Measurements from ENCODE around the gene DIPK1C.

DNA sequence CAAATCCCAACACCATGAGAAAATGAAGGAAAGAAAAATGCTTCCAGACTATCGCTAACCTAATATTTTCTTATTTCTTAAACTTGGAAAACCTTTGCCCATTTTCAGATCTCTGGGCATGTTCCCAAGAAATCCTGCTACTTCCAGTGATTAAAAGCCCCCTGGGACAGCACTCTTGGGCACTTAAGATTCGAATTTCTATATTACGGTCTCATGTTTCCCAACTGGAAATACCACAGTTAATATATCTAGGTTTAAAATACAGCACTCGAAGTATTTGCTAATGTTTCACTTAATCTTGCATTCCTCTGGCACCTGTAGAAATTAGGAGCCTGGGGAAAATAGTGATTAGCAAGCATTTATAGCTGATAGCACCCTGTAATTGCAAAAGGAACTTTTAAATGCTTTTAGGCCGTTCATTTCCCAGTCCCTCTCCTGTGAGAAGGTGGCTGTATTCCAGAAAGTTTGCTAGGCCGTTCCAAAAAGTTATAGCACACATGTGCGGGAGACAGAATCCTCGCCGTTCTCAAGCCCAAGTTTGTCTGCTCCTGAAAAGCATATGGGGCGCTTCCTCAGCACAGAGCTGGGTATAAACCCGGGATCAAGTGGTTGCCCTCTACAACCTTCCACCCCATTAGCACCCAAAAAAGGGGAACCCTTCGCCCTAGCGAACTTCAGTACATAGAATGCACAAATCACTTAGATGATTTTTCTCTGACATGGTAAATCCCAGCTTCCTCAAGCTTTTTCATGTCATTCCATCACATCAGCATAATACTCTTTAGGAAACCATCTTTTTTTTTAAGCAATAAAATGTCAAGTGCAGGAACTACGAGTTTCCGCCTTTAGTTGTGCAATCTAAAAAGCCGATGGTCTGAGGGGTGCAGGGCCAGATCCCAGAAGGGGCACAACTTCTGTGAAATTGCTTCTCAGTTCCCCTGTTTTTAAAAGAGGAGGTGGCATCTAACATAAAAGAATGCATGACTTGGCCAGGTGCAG lies 60.6 kb downstream of the DIPK1C start:
- TF ChIP-seq, protein P1, sequence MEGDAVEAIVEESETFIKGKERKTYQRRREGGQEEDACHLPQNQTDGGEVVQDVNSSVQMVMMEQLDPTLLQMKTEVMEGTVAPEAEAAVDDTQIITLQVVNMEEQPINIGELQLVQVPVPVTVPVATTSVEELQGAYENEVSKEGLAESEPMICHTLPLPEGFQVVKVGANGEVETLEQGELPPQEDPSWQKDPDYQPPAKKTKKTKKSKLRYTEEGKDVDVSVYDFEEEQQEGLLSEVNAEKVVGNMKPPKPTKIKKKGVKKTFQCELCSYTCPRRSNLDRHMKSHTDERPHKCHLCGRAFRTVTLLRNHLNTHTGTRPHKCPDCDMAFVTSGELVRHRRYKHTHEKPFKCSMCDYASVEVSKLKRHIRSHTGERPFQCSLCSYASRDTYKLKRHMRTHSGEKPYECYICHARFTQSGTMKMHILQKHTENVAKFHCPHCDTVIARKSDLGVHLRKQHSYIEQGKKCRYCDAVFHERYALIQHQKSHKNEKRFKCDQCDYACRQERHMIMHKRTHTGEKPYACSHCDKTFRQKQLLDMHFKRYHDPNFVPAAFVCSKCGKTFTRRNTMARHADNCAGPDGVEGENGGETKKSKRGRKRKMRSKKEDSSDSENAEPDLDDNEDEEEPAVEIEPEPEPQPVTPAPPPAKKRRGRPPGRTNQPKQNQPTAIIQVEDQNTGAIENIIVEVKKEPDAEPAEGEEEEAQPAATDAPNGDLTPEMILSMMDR (IDR thresholded peaks at IDR 0.05 in 8 of 11, conservative IDR thresholded peaks at IDR 0.05 in 3 of 11): no peak
- TF ChIP-seq POLR2AphosphoS5 (IDR thresholded peaks at IDR 0.05) (no peak), POLR2A (IDR thresholded peaks at IDR 0.05) (no peak)

Measured in spleen (tissue), 7 donors.